RWPE1 (cell line): ENCODE results near the gene ADIPOQ.

Experiments
- CTCF ChIA-PET: fragments of 350-600 bp; sonication (Branson Sonifier 250); formaldehyde crosslinking; extraction: SDS; loops from one replicate; lab custom pipeline; 2021; lab: Yijun Ruan, JAX
- POLR2A ChIA-PET: fragments of 400-600 bp; formaldehyde crosslinking; extraction: SDS; loops from one replicate; lab custom pipeline; 2020; ENCODE audit warnings: antibody characterized with exemption; ENCODE audit not compliant: low non-redundant PET; lab: Yijun Ruan, JAX
- DNase-seq: peaks from one replicate; pipeline ENCODE4 v3.0.0; 2012; ENCODE audit warnings: low spot score
- H3K27ac ChIP-seq: fragments of 450-650 bp; 2 replicates; pipeline ENCODE4 v1.5.1; 2017
- TF ChIP-seq, protein P1 (sequence below): fragments of 450-650 bp; conservative IDR thresholded peaks from 2 replicates; pipeline ENCODE4 v1.5.1; 2017; ENCODE audit warnings: low read depth, mild to moderate bottlenecking

ADIPOQ gene

DNA sequence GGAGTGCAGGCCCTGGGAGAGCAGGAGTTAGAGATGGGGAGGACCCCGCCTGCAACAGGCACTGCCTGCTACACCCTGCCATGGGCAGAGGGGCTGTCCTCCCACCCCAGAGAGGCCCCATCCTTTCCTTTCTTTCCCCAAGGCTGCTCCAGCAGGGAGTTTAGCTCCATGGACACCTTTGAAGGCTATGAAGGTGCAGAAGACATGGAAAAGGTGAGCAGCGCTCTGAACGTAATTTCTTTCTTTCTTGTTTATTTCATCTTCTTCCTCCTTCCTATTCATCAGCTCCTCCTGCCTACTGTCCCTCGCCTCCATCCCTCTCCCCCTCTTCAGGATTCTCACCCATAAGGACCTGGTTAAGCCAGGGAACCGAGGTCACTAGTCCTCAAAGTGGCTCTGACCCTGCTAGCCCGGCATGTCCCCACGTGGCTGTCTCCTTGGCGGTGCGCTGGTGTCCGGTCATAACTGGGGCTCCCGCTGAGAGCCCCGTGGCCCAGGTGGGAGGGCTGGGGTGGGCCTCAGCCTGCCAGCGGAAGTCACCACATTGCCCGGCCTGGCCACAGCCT is 16.0 kb upstream of the ADIPOQ start:
- CTCF ChIA-PET = interaction anchor here (0.6 to 0.8 kb wide), 2 partner anchors 208 to 236 kb away, joined by 3 to 4 read pairs; no protein-coding TSS in a partner anchor
- POLR2A ChIA-PET = no interaction called here
- DNase-seq = no peak
- TF ChIP-seq, protein P1, sequence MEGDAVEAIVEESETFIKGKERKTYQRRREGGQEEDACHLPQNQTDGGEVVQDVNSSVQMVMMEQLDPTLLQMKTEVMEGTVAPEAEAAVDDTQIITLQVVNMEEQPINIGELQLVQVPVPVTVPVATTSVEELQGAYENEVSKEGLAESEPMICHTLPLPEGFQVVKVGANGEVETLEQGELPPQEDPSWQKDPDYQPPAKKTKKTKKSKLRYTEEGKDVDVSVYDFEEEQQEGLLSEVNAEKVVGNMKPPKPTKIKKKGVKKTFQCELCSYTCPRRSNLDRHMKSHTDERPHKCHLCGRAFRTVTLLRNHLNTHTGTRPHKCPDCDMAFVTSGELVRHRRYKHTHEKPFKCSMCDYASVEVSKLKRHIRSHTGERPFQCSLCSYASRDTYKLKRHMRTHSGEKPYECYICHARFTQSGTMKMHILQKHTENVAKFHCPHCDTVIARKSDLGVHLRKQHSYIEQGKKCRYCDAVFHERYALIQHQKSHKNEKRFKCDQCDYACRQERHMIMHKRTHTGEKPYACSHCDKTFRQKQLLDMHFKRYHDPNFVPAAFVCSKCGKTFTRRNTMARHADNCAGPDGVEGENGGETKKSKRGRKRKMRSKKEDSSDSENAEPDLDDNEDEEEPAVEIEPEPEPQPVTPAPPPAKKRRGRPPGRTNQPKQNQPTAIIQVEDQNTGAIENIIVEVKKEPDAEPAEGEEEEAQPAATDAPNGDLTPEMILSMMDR = no peak
- no peak overlapping the region for H3K27ac ChIP-seq

DNA sequence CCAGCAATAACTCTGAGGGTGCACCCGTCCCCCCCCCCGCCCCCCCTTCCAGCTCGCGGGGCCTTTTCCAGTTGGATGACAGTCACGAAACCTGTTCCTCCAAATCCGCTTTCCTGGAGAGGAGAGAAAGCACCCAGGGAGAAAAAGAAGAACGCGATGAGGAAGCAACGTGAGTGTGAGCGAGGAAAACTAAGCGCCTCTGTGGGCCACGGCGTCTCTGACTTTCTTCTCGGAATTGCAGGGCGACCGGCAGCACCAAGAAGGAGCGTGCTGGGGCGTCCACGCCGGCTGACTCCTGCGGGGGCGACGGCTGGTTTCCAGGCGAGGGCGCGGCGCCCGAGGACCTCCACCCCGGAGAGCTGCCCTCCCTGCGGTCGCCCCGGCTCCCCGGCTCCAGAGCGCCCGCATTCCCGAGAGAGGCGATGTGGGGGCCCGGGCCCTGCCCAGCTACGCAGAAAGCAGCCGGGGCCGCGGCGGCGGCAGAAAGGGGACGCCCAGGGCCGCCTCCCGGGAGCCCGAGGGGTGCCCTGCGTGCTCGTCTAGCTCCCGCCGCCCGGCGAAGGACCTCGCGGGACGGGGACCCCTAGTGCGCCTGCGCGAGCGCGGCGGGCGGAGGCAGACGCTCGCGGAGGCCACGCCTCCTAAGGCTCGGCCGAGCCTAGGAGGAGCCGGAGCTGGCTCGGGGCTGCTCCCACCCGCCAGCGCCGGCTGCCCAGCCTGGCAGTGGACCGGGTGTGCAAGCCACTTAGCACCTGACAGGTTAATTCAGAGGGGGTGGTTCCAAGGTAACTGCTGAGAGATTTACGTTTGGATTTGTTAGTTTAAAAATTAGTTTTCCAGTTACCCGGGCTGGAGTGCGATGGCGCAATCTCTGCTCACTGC is 15.3 kb upstream of the ADIPOQ start:
- POLR2A ChIA-PET = no interaction called here
- CTCF ChIA-PET = interaction anchor here (0.6 to 2.1 kb wide), 6 partner anchors 177 to 1195 kb away, joined by 3 to 8 read pairs (median 4); no protein-coding TSS in a partner anchor
- no peak overlapping the region for H3K27ac ChIP-seq
- DNase-seq = peak; percentile 98
- TF ChIP-seq, protein P1 = no peak

DNA sequence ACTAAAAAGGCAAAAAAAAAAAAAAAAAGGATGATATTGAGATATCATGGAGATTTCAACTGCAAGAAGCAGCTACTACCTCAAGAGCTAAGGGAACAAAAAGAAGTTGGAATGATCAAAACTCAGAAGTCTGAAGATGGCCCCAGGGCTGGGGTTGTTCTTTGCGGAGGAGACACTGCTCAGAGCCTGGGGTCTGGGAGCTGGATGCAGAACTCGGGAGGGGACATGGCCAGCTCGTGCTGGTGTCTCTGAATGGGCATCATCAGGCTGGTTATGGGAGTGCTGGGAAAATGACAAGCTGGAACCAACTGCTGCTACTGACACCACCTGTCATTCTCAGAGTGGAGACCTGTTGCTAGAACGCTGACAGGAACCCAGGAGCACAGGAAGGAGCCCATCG is 14.2 kb upstream of the ADIPOQ start:
- POLR2A ChIA-PET = no interaction called here
- CTCF ChIA-PET = interaction anchor here (0.6 to 2.1 kb wide), 5 partner anchors 211 to 1196 kb away, joined by 3 to 8 read pairs (median 5); no protein-coding TSS in a partner anchor

DNA sequence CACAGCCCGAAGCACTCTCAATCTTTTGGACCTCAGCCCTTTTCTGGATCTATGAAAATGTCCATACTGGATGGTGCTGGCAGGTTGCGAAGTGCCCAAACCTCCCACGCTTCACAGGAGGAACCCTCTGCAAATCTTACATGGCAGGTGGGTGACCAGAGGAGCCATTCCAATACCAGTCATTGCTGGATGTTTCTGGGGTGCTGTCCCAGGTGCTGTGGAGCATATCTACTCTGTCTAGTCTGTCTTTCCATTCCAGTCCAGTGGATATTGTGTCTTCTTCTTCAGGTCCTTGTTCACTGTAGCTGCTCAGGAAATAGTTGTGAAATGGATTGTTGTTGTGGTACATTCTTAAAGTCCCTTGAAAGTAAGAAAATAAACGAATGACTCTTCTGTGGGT is 10.7 kb upstream of the ADIPOQ start:
- ChIA-PET POLR2A (no interaction called here), CTCF (no interaction called here)
- no peak for DNase-seq
- TF ChIP-seq, protein P1 = no peak
- H3K27ac ChIP-seq = no peak overlapping the region

More for the DNA sequence above, 14.2 kb upstream of the ADIPOQ start:
- DNase-seq = no peak
- H3K27ac ChIP-seq = no peak overlapping the region
- TF ChIP-seq, protein P1 = no peak

DNA sequence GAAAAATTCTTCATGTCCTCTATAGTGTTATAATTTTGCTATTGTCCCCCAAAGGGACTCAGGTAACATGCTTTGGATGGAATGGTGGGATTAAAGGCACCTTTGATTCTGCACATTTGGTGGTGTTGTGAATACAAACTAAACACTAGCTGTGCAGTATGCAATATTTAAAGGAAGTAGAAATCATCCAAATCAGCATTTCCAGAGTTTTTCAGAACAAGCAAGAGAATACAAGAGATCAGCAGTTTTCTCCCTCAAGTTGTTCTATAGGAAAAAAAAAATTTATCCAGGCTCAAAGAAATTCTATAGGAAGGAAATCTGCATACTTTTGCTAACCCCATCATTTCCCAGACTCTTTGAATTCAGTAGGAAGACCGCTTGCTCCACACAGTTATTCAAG is 10.2 kb upstream of the ADIPOQ start:
- POLR2A ChIA-PET = no interaction called here
- TF ChIP-seq, protein P1 = no peak
- no peak overlapping the region for H3K27ac ChIP-seq
- DNase-seq = no peak
- CTCF ChIA-PET = no interaction called here

DNA sequence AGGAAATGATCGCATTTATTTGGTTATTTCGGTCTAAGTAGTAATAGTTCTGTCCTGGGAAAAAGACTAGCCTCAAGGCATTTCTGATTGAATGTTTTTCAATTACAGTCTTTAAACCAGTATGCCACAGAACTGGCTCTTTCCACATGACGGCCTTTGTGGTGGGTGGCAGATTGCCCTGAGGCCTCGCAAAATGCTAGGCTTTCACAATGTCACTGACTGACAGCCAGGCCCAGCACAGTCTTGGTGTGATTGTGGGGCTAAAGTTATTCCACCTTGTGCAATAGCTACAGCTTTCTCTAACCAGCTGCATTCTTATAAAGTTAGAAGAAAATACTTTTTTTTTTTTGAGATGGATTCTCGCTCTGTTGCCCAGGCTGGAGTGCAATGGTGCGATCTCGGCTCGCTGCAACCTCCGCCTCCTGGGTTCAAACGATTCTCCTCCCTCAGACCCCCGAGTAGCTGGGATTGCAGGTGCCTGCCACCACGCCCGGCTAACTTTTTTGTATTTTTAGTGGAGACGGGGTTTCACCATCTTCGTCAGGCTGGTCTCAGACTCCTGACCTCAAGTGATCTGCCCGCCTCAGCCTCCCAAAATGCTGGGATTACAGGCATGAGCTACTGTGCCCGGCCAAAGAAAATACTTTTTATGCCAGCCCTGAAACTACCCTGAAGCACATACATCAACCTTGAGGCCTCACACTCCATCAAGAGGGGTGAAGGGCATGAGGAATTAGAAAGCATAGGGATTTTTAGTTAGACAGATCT is 2.5 kb upstream of the ADIPOQ start:
- POLR2A ChIA-PET = no interaction called here
- H3K27ac ChIP-seq = no peak overlapping the region
- no peak for DNase-seq
- TF ChIP-seq, protein P1 = no peak
- CTCF ChIA-PET = interaction anchor here (0.7 kb wide), 2 partner anchors 18 to 299 kb away, joined by 3 to 4 read pairs; partner anchors contain the start of gene RPL39L
